ENCODE measurements around the gene KIAA1755.
A peak's percentile ranks its signal among the peaks of the same experiment; 100 is the strongest.

The KIAA1755 gene

GRCh38 chr20:38294076-38294591 lies 33.6 kb upstream of the KIAA1755 start:
- H3K27ac ChIP-seq (ENCODE audit: low read depth, low read length): no peak overlapping the region
- H3K79me1 ChIP-seq (ENCODE audit: low read length): no peaks in the 10 kb centered on the region
- H2AK5ac ChIP-seq (ENCODE audit: low read length): no peak overlapping the region
- DNase-seq: no peak
- no peak overlapping the region for H3K4me3 ChIP-seq (ENCODE audit: low read length)
- no peak overlapping the region for H3K56ac ChIP-seq (ENCODE audit: low read length)
- H2BK5ac ChIP-seq (ENCODE audit: low read length): no peak overlapping the region
- no peak overlapping the region for H2BK15ac ChIP-seq (replicated peaks; ENCODE audit: low read depth)
- H4K8ac ChIP-seq (ENCODE audit: low read depth, low read length): no peak overlapping the region
- H4K5ac ChIP-seq (ENCODE audit: low read length): no peak overlapping the region
- H3K79me2 ChIP-seq (ENCODE audit: control insufficient read depth, insufficient read depth, low read length): no peaks in the 10 kb centered on the region
- no peaks in the 10 kb centered on the region for H3K27me3 ChIP-seq (ENCODE audit: insufficient read depth, low read length, poor library complexity)
- H3K23ac ChIP-seq (ENCODE audit: low read length): no peak overlapping the region
- H3K4ac ChIP-seq (ENCODE audit: low read depth, low read length): no peak overlapping the region
- H3K36me3 ChIP-seq (ENCODE audit: control insufficient read depth, insufficient read depth, low read length): no peaks in the 10 kb centered on the region
- H3K4me2 ChIP-seq (ENCODE audit: low read length): no peak overlapping the region
- H2BK120ac ChIP-seq (ENCODE audit: low read depth, low read length): no peak overlapping the region
- H3K9ac ChIP-seq (ENCODE audit: low read length): no peak overlapping the region
- no peak overlapping the region for H3K18ac ChIP-seq (ENCODE audit: low read length)
- no peaks in the 10 kb centered on the region for H3K4me1 ChIP-seq (ENCODE audit: control insufficient read depth, low read depth, low read length)
- no CpG with 5 or more reads among the region's 11 CpGs for WGBS (ENCODE audit: extremely low coverage, insufficient coverage, low lambda C conversion rate)

- H3K79me2 ChIP-seq (ENCODE audit: control insufficient read depth, insufficient read depth, low read length): no peaks in the 10 kb centered on the region
- H3K36me3 ChIP-seq (ENCODE audit: control insufficient read depth, insufficient read depth, low read length): no peaks in the 10 kb centered on the region
- H4K8ac ChIP-seq (ENCODE audit: low read depth, low read length): no peak overlapping the region
- no peak overlapping the region for H3K4ac ChIP-seq (ENCODE audit: low read depth, low read length)
- H3K27me3 ChIP-seq (ENCODE audit: insufficient read depth, low read length, poor library complexity): no peaks in the 10 kb centered on the region
- no peaks in the 10 kb centered on the region for H3K79me1 ChIP-seq (ENCODE audit: low read length)
- no peak overlapping the region for H3K18ac ChIP-seq (ENCODE audit: low read length)
- no peak overlapping the region for H4K5ac ChIP-seq (ENCODE audit: low read length)
- no peak overlapping the region for H2BK5ac ChIP-seq (ENCODE audit: low read length)
- no peak overlapping the region for H3K27ac ChIP-seq (ENCODE audit: low read depth, low read length)
- no peak overlapping the region for H3K56ac ChIP-seq (ENCODE audit: low read length)
- no peaks in the 10 kb centered on the region for H3K4me1 ChIP-seq (ENCODE audit: control insufficient read depth, low read depth, low read length)
- no peak overlapping the region for H2AK5ac ChIP-seq (ENCODE audit: low read length)
- peak; percentile 62 for DNase-seq
- no peak overlapping the region for H2BK15ac ChIP-seq (replicated peaks; ENCODE audit: low read depth)
- H3K9ac ChIP-seq (ENCODE audit: low read length): no peak overlapping the region
- H2BK120ac ChIP-seq (ENCODE audit: low read depth, low read length): no peak overlapping the region
- no peak overlapping the region for H3K4me2 ChIP-seq (ENCODE audit: low read length)
- H3K23ac ChIP-seq (ENCODE audit: low read length): no peak overlapping the region
- no peak overlapping the region for H3K4me3 ChIP-seq (ENCODE audit: low read length)
- no CpG with 5 or more reads among the region's 7 CpGs for WGBS (ENCODE audit: extremely low coverage, insufficient coverage, low lambda C conversion rate)
These were observed 33.0 kb upstream of the KIAA1755 start for GRCh38 chr20:38293491-38294065.

GRCh38 chr20:38291966-38292365 lies 31.4 kb upstream of the KIAA1755 start:
- no CpG with 5 or more reads among the region's 3 CpGs for WGBS (ENCODE audit: extremely low coverage, insufficient coverage, low lambda C conversion rate)
- no peak overlapping the region for H3K4me2 ChIP-seq (ENCODE audit: low read length)

GRCh38 chr20:38290829-38291814 lies 30.6 kb upstream of the KIAA1755 start:
- no peak overlapping the region for H4K5ac ChIP-seq (ENCODE audit: low read length)
- no peaks in the 10 kb centered on the region for H3K36me3 ChIP-seq (ENCODE audit: control insufficient read depth, insufficient read depth, low read length)
- H3K27ac ChIP-seq (ENCODE audit: low read depth, low read length): no peak overlapping the region
- no peak overlapping the region for H3K56ac ChIP-seq (ENCODE audit: low read length)
- no peaks in the 10 kb centered on the region for H3K79me1 ChIP-seq (ENCODE audit: low read length)
- no peak overlapping the region for H3K4ac ChIP-seq (ENCODE audit: low read depth, low read length)
- H3K18ac ChIP-seq (ENCODE audit: low read length): no peak overlapping the region
- no peak overlapping the region for H2BK5ac ChIP-seq (ENCODE audit: low read length)
- no peak overlapping the region for H2BK120ac ChIP-seq (ENCODE audit: low read depth, low read length)
- no peak overlapping the region for H3K23ac ChIP-seq (ENCODE audit: low read length)
- no peaks in the 10 kb centered on the region for H3K27me3 ChIP-seq (ENCODE audit: insufficient read depth, low read length, poor library complexity)
- no CpG with 5 or more reads among the region's 21 CpGs for WGBS (ENCODE audit: extremely low coverage, insufficient coverage, low lambda C conversion rate)
- no peaks in the 10 kb centered on the region for H3K4me1 ChIP-seq (ENCODE audit: control insufficient read depth, low read depth, low read length)
- H3K79me2 ChIP-seq (ENCODE audit: control insufficient read depth, insufficient read depth, low read length): no peaks in the 10 kb centered on the region
- no peak overlapping the region for H4K8ac ChIP-seq (ENCODE audit: low read depth, low read length)
- DNase-seq: peak; percentile 94
- no peak overlapping the region for H3K4me3 ChIP-seq (ENCODE audit: low read length)
- no peak overlapping the region for H3K9ac ChIP-seq (ENCODE audit: low read length)
- no peak overlapping the region for H2AK5ac ChIP-seq (ENCODE audit: low read length)
- no peak overlapping the region for H2BK15ac ChIP-seq (replicated peaks; ENCODE audit: low read depth)
- no peak overlapping the region for H3K4me2 ChIP-seq (ENCODE audit: low read length)

More at GRCh38 chr20:38291966-38292365, 31.4 kb upstream of the KIAA1755 start:
- Histone ChIP-seq H4K5ac (ENCODE audit: low read length) (no peak overlapping the region), H2BK15ac (replicated peaks; ENCODE audit: low read depth) (no peak overlapping the region), H3K79me2 (ENCODE audit: control insufficient read depth, insufficient read depth, low read length) (no peaks in the 10 kb centered on the region), H3K4ac (ENCODE audit: low read depth, low read length) (no peak overlapping the region), H3K23ac (ENCODE audit: low read length) (no peak overlapping the region), H3K56ac (ENCODE audit: low read length) (no peak overlapping the region), H3K4me1 (ENCODE audit: control insufficient read depth, low read depth, low read length) (no peaks in the 10 kb centered on the region), H3K27me3 (ENCODE audit: insufficient read depth, low read length, poor library complexity) (no peaks in the 10 kb centered on the region), H3K27ac (ENCODE audit: low read depth, low read length) (no peak overlapping the region), H3K4me3 (ENCODE audit: low read length) (no peak overlapping the region), H3K18ac (ENCODE audit: low read length) (no peak overlapping the region), H3K36me3 (ENCODE audit: control insufficient read depth, insufficient read depth, low read length) (no peaks in the 10 kb centered on the region), H4K8ac (ENCODE audit: low read depth, low read length) (no peak overlapping the region), H2AK5ac (ENCODE audit: low read length) (no peak overlapping the region), H2BK5ac (ENCODE audit: low read length) (no peak overlapping the region), H2BK120ac (ENCODE audit: low read depth, low read length) (no peak overlapping the region), H3K79me1 (ENCODE audit: low read length) (no peaks in the 10 kb centered on the region), H3K9ac (ENCODE audit: low read length) (no peak overlapping the region)
- DNase-seq: no peak

GRCh38 chr20:38286586-38287531 lies 26.3 kb upstream of the KIAA1755 start:
- DNase-seq: no peak
- Histone ChIP-seq H3K4me2 (ENCODE audit: low read length) (no peak overlapping the region), H3K4ac (ENCODE audit: low read depth, low read length) (no peak overlapping the region), H4K5ac (ENCODE audit: low read length) (no peak overlapping the region), H2BK15ac (replicated peaks; ENCODE audit: low read depth) (no peak overlapping the region), H2AK5ac (ENCODE audit: low read length) (no peak overlapping the region), H3K9ac (ENCODE audit: low read length) (no peak overlapping the region), H3K27me3 (ENCODE audit: insufficient read depth, low read length, poor library complexity) (no peaks in the 10 kb centered on the region), H2BK120ac (ENCODE audit: low read depth, low read length) (no peak overlapping the region), H2BK5ac (ENCODE audit: low read length) (no peak overlapping the region), H3K4me3 (ENCODE audit: low read length) (no peak overlapping the region), H3K23ac (ENCODE audit: low read length) (no peak overlapping the region), H3K79me1 (ENCODE audit: low read length) (no peaks in the 10 kb centered on the region), H3K79me2 (ENCODE audit: control insufficient read depth, insufficient read depth, low read length) (no peaks in the 10 kb centered on the region), H3K36me3 (ENCODE audit: control insufficient read depth, insufficient read depth, low read length) (no peaks in the 10 kb centered on the region), H3K18ac (ENCODE audit: low read length) (no peak overlapping the region), H4K8ac (ENCODE audit: low read depth, low read length) (no peak overlapping the region), H3K4me1 (ENCODE audit: control insufficient read depth, low read depth, low read length) (no peaks in the 10 kb centered on the region), H3K27ac (ENCODE audit: low read depth, low read length) (no peak overlapping the region), H3K56ac (ENCODE audit: low read length) (no peak overlapping the region)
- no CpG with 5 or more reads among the region's 16 CpGs for WGBS (ENCODE audit: extremely low coverage, insufficient coverage, low lambda C conversion rate)
